Measurements from ENCODE around the gene TMEM190.
A peak's percentile ranks its signal among the peaks of the same experiment; 100 is the strongest.

Gene TMEM190

DNA sequence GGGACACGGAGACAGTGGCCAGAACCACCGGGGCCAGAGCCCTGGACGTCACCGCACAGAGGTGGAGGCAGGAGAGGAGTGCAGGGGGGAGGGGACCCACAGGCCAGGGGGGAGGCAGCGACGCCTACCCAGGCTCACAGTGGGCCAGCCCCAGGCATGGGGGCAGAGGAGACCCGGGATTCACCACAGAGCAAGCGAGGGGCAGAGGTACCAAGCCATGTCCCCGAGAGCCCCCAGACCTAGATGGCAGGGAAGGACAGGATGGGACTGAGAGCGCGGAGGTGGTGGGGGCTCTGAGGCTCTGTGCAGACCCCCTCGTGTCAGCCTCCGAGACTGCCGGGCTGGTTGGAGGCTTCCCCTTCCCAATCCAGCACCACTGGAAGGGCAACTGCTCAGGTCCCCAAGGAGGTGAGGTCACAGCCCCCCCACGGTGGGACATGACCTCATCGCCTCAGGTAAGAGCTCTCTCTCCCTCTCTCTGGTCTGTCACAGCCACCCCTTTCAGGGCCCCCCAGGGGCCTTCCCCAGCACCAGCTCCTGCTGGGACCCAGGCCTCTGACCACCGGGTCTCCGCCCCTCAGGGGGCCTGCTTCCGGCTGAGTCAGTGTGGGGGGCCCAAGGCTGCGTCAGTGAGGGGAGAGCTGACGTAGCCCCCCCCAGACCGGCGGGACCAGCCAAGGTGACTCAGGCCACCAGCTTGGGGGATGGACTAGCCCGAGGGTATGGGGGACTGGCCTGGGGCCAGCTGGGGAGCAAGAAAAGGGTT lies 4.1 kb upstream of the TMEM190 start:
- DNase-seq (ENCODE audit: low spot score) = no peak

- DNase-seq (ENCODE audit: low spot score) = no peak
Observed at GRCh38 chr19:55373306-55373992, 3.2 kb upstream of the TMEM190 start.

DNA sequence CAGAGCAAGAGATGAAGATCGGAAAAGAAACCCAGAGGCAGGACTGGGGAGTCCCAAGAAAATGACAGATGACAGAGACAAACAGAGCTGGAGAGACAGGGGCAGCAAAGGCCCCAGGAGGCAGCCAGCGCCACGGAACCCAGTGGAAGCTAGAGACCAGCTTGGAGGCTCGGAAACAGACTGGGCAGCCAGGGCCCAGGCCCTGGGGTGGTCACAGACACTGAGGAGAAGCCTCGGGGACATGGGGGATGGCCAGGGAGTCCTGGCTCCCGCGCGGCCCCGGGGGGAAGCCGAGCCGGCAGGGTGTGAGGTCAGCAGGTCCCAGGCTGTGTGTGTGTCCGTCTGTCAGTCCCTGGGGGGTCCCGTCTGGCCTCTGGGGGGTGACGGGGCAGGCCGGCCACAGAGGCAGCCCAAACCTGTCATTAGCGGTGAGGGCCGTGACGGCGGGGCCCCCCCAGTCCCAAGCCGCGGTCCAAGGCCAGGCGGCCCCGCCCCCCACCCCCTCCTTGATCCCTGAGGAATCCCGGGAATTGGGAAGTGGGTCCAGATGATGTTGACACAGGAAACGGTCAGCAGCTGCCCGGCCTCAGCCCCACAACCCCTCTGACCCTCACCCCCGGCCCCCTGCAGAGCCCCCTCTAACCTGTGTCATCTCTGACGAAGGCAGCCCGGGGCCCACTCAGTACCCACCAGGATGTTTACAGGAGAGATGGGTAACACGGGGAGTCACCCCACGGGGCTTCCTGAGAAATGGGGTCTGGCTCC lies 2.5 kb upstream of the TMEM190 start:
- DNase-seq (ENCODE audit: low spot score) = peak; percentile 75

DNA sequence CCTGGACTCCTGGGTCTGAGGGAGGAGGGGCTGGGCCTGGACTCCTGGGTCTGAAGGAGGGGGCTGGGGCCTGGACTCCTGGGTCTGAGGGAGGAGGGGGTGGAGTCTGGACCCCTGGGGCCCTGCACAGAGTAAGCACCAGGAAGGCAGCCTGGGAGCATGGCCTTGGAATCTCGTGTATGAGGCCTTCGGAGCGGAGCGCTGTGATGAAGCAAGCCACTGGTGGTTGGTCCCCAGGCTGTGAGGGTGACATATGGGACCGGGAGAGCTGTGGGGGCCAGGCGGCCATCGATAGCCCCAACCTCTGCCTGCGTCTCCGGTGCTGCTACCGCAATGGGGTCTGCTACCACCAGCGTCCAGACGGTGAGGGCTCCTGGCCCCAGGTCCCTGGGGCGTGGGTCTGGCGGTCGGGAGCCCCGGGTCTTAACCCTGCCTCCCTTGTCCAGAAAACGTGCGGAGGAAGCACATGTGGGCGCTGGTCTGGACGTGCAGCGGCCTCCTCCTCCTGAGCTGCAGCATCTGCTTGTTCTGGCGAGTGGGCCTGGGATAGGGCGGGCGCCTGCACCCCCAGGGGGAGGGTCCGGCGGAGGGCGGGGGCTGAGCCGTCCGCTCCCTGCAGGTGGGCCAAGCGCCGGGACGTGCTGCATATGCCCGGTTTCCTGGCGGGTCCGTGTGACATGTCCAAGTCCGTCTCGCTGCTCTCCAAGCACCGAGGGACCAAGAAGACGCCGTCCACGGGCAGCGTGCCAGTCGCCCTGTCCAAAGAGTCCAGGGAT lies 918 bp downstream of the TMEM190 start:
- no peak for DNase-seq (ENCODE audit: low spot score)

DNA sequence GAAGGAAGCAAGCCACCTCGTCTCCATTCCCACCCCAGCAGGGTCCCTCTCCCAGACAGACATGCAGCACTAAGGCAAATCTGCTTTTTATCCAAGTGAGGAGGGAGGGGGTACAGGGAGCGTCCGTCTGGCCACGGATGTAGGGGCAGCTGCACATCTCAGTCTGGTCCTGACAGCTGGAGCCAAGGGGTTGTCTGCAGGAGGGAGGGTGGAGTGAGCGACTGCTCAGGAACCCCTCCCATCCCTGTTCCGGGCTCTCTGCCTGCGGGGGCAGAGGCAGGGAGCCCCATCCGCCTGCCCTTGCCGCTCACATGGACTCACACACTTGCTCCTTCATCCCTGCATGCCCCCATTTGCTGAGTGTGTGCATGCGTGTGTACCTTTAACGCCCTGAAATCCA lies 2.5 kb downstream of the TMEM190 start:
- DNase-seq (ENCODE audit: low spot score) = no peak

GRCh38 chr19:55382013-55382412 lies 5.4 kb downstream of the TMEM190 start:
- DNase-seq (ENCODE audit: low spot score) = no peak

- DNase-seq (ENCODE audit: low spot score) = no peak
Observed at GRCh38 chr19:55382522-55383054, 6.0 kb downstream of the TMEM190 start.

GRCh38 chr19:55383279-55384130 lies 6.9 kb downstream of the TMEM190 start:
- peak; percentile 78 for DNase-seq (ENCODE audit: low spot score)

DNA sequence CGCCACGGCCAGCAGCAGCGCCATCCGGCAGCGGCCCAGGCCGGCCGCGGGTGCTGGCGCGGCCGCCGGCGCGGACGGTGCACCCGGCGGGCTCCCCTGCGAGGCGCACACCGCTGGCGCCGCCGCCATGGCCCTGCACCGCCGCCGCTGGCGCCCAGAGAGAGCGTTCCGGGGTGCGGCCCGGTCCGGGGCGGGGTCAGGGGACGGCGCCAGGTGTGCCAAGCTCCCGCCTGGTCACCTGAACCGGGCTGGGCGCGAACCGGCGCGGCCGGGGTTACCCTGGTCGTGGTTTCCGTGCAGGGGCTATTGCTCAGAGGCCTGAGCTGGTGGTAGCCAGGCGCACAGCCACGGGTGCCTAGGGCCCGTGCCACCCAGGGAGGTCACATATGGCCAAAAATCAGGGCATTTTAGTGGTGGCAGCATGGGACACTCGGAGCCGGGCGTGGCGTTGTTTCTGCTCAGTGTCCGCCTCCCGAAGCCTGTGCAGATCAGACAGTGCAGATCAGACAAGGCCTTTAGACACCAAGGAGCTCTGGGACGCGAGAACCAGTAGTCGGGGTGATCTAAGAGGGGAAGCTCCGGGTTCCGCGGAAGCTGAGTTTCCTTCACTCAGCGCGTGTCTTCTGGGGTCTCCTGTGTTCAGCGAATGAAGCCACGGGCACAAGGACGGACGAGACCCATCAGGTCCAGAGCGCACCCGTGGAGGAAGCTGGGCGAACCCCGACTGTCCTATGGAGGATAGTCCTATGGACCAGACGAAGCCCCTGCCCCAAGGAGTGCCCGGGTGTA lies 7.7 kb downstream of the TMEM190 start, which contains the start of gene TMEM238:
Gene TMEM238, minus strand, starts transcription at position 162 of the 789 bp plus-strand sequence. Its CDS starts 33 bp downstream, at position 129.
- no peak for DNase-seq (ENCODE audit: low spot score)

- DNase-seq (ENCODE audit: low spot score) = peak; percentile 91
Observed at GRCh38 chr19:55384920-55385723, 8.5 kb downstream of the TMEM190 start.

DNA sequence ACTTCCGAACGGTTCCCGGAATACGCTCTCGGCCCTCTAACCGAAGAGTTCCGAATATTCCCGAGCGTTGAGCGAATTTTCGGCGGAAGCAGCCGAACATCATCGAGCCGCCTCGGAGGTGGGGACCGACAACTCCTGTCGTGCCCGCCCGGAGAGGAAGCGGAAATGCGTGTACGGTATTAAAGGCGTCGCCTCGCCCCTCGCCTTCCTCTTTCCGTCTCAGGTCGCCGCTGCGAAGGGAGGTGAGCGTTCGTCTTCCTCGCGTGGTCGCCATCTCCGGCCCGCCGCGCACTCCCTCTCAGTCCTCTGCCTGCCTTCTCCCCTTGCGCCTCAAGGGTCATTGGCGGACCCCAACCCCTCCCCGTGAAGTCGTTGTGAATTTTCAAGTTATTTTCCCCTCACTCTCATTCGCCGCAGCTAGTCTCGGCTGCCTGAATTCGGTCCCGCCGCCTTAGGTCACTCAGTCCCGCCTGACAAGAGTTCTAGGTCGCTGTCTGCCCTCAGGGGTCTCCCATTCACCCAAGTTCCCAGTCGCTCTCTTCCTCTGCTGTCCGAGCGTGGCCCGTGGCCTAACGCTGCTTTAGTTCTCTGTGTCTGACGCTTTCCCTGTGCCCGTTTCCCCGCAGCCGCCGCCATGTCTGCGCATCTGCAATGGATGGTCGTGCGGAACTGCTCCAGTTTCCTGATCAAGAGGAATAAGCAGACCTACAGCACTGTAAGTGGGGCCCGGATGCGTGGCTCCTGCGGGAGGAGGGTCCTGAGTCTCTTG lies 9.3 kb downstream of the TMEM190 start, which contains the start of gene RPL28:
Gene RPL28, plus strand, starts transcription at position 209 of the 769 bp plus-strand sequence. Its CDS starts 426 bp downstream, at position 635.
- DNase-seq (ENCODE audit: low spot score) = peak; percentile 93

- DNase-seq (ENCODE audit: low spot score) = no peak
Observed at GRCh38 chr19:55386493-55386971, 9.9 kb downstream of the TMEM190 start.

- no peak for DNase-seq (ENCODE audit: low spot score)
Observed at GRCh38 chr19:55387736-55388497, 11.3 kb downstream of the TMEM190 start.

DNA sequence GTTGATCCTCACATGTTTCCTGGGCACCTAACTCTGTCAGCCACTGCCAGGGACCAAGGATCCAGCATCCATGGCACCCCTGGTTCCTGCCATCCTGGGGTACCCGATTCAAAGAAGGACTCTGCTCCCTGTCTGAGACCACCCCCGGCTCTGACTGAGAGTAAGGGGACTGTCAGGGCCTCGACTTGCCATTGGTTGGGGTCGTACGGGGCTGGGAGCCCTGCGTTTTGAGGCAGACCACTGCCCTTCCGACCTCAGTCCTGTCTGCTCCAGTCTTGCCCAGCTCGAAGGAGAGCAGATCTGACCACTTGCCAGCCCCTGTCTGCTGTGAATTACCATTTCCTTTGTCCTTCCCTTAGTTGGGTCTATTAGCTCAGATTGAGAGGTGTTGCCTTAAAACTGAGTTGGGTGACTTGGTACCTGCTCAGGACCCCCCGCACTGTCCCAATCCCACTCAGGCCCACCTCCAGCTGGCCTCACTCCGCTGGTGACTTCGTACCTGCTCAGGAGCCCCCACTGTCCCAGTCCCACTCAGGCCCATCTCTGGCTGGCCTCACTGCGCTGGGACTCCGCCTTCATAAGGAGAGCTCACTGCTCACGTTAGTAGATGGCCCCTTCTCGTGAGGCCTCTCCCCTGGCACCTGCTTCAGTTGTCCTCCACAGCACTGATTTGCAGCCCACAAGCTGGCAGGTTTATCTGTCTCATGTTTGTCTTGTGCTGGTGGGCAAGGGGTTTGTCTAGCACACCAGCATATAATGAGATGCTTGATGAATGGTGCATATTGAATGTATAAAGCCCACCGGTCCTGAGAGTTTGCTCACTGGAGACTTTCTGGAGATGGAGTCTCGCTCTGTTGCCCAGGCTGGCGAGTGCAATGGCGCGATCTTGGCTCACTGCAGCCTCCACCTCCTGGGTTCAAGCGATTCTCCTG lies 13.0 kb downstream of the TMEM190 start:
- no peak for DNase-seq (ENCODE audit: low spot score)

DNA sequence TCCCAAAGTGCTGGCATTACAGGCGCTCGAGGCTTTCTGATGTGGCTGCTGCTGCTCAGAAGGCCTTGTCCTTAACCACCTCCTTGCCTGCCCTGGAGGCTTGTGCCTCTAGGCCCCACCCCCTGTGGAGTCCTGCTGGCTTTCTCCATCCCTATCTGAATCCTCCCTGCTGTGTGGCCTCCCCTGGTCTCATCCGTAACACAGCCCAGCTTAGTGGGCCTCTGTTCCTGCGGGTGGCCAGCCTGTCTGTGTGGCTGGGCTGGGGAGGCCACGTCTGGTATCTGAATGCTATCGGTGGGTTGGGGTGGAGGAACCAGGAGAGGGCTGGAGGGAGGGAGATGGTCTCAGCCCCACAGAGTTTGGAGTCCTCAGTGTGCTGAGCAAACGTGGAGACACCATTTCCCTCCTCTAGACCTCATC lies 13.8 kb downstream of the TMEM190 start:
- no peak for DNase-seq (ENCODE audit: low spot score)

- DNase-seq (ENCODE audit: low spot score) = no peak
Observed at GRCh38 chr19:55391191-55391670, 14.6 kb downstream of the TMEM190 start.
